ENCODE data around the gene TEX38. TPM values are rescaled to one million over a fixed set of nuclear protein-coding genes. Genes with fewer than 3 reads are reported as not detected.

TEX38 gene
- total RNA-seq, 1 experiment from 2014 or later: not detected

DNA sequence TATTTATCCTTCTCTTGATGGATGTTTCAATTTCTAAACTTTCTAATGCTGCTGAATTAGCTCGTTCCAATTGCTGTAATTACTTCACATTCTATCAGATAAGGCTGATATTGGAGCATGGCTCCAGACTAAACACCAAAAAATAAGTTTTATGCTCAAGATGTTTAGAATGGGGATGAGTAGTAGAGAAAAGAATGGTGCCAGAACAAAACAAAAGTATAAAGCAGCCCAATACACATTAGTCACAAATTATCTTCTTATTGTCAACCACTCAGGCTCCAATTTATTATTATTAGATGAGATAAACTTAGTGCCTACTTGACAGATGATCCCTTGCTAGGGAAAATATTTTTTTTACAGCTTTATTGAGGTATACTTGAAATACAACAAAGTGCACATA, 25.3 kb upstream of the TEX38 start:
- Mint-ChIP-seq H3K9me3 (ENCODE audit: unreplicated experiment) (no peaks in the 10 kb centered on the region), H3K36me3 (ENCODE audit: insufficient read depth, unreplicated experiment) (peaks cover 40% of the 10 kb centered on the region), H3K27ac (ENCODE audit: low read depth, unreplicated experiment) (no peak overlapping the region), H3K4me1 (ENCODE audit: insufficient read depth, unreplicated experiment) (peaks cover 6% of the 10 kb centered on the region), H3K4me3 (ENCODE audit: unreplicated experiment) (no peak overlapping the region), H3K27me3 (ENCODE audit: insufficient read depth, unreplicated experiment) (no peaks in the 10 kb centered on the region)
- POLR2A ChIA-PET: interaction anchor here (1.3 kb wide), 1 partner anchor 79 kb away, joined by 3 read pairs; no protein-coding TSS in a partner anchor
- intact Hi-C loops (cut with micrococcal nuclease): no loop called here
- TF ChIP-seq, protein P1, sequence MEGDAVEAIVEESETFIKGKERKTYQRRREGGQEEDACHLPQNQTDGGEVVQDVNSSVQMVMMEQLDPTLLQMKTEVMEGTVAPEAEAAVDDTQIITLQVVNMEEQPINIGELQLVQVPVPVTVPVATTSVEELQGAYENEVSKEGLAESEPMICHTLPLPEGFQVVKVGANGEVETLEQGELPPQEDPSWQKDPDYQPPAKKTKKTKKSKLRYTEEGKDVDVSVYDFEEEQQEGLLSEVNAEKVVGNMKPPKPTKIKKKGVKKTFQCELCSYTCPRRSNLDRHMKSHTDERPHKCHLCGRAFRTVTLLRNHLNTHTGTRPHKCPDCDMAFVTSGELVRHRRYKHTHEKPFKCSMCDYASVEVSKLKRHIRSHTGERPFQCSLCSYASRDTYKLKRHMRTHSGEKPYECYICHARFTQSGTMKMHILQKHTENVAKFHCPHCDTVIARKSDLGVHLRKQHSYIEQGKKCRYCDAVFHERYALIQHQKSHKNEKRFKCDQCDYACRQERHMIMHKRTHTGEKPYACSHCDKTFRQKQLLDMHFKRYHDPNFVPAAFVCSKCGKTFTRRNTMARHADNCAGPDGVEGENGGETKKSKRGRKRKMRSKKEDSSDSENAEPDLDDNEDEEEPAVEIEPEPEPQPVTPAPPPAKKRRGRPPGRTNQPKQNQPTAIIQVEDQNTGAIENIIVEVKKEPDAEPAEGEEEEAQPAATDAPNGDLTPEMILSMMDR (IDR thresholded peaks at IDR 0.05; ENCODE audit: unreplicated experiment): no peak
- CTCF ChIA-PET: interaction anchor here (0.6 kb wide), 1 partner anchor 71 kb away, joined by 3 read pairs; no protein-coding TSS in a partner anchor
- DNase-seq (ENCODE audit: unreplicated experiment): no peak
- BruUV-seq (replicated peaks): no TSS peak

DNA sequence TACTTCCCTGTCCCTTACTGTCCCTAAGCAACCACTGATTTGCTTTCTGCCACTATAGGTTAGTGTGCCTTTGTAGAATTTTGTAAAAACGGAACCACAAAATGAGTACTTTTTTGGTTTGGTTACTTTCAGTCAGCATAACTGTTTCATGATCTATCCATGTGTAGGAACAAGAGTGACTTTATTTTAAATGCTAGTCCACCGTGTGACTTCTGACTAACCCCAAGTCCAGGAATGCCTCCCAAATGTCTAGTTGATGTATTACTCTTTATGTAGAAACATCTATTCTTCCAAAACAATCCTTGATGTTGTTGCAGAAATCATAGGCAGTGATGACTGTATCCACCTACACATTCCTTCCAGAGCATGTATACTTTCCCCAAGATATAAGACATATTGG, 24.8 kb upstream of the TEX38 start:
- H3K27ac Mint-ChIP-seq (ENCODE audit: low read depth, unreplicated experiment): no peak overlapping the region
- BruUV-seq (replicated peaks): no TSS peak
- TF ChIP-seq, protein P1 (IDR thresholded peaks at IDR 0.05; ENCODE audit: unreplicated experiment): no peak
- ChIA-PET POLR2A (interaction anchor here (1.3 to 3.7 kb wide), 2 partner anchors 21 to 78 kb away, joined by 3 to 8 read pairs; partner anchors contain the start of gene ATPAF1), CTCF (no interaction called here)
- no peak for DNase-seq (ENCODE audit: unreplicated experiment)
- no peaks in the 10 kb centered on the region for H3K9me3 Mint-ChIP-seq (ENCODE audit: unreplicated experiment)
- no peaks in the 10 kb centered on the region for H3K27me3 Mint-ChIP-seq (ENCODE audit: insufficient read depth, unreplicated experiment)
- peaks cover 40% of the 10 kb centered on the region for H3K36me3 Mint-ChIP-seq (ENCODE audit: insufficient read depth, unreplicated experiment)
- H3K4me3 Mint-ChIP-seq (ENCODE audit: unreplicated experiment): no peak overlapping the region
- H3K4me1 Mint-ChIP-seq (ENCODE audit: insufficient read depth, unreplicated experiment): peaks cover 6% of the 10 kb centered on the region
- intact Hi-C loops (cut with micrococcal nuclease): no loop called here

DNA sequence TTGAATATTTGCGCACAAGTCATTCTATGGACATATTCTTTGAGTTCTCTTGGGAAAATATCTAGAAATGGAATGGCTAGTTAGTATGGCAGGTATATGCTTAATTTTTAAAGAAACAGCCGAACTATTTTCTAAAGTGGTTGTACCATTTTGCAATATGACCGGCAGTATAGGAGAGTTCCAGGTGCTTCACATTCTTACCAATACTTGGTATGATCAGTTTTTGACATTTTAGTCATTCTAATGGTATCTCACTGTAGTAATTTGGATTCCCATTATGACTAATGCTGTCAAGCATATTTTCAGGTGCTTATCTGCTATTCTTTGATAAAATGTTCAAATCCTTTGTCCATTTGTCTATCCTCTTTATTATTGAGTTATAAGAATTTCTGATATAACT, 24.0 kb upstream of the TEX38 start:
- ChIA-PET POLR2A (interaction anchor here (0.9 to 3.7 kb wide), 2 partner anchors 20 to 41 kb away, joined by 5 to 8 read pairs; partner anchors contain the start of gene ATPAF1), CTCF (no interaction called here)
- no peak overlapping the region for H3K4me3 Mint-ChIP-seq (ENCODE audit: unreplicated experiment)
- peaks cover 6% of the 10 kb centered on the region for H3K4me1 Mint-ChIP-seq (ENCODE audit: insufficient read depth, unreplicated experiment)
- no TSS peak for BruUV-seq (replicated peaks)
- intact Hi-C loops (cut with micrococcal nuclease): no loop called here
- H3K27ac Mint-ChIP-seq (ENCODE audit: low read depth, unreplicated experiment): no peak overlapping the region
- H3K27me3 Mint-ChIP-seq (ENCODE audit: insufficient read depth, unreplicated experiment): no peaks in the 10 kb centered on the region
- TF ChIP-seq, protein P1 (IDR thresholded peaks at IDR 0.05; ENCODE audit: unreplicated experiment): no peak
- no peaks in the 10 kb centered on the region for H3K9me3 Mint-ChIP-seq (ENCODE audit: unreplicated experiment)
- no peak for DNase-seq (ENCODE audit: unreplicated experiment)
- peaks cover 42% of the 10 kb centered on the region for H3K36me3 Mint-ChIP-seq (ENCODE audit: insufficient read depth, unreplicated experiment)

DNA sequence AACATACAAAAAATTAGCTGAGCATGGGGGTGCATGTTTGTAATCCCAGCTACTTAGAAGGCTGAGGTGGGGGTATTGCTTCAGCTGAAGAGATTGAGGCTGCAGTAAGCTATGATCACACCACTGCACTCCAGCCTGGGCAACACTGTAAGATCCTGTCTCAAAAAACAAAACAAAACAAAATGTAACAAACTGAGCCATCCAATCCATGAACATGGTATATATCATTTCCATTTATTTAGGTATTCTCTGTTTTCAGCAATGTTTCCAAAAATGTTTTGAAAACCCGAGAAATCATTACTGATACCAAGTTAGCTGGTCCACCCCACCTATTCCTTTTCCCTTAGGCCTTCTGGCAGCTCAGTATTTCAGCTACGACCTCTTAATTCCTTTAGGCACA, 21.9 kb upstream of the TEX38 start:
- intact Hi-C loops (cut with micrococcal nuclease): no loop called here
- Mint-ChIP-seq H3K4me3 (ENCODE audit: unreplicated experiment) (no peak overlapping the region), H3K4me1 (ENCODE audit: insufficient read depth, unreplicated experiment) (no peaks in the 10 kb centered on the region), H3K27me3 (ENCODE audit: insufficient read depth, unreplicated experiment) (no peaks in the 10 kb centered on the region), H3K27ac (ENCODE audit: low read depth, unreplicated experiment) (no peak overlapping the region), H3K9me3 (ENCODE audit: unreplicated experiment) (no peaks in the 10 kb centered on the region), H3K36me3 (ENCODE audit: insufficient read depth, unreplicated experiment) (peaks cover 46% of the 10 kb centered on the region)
- DNase-seq (ENCODE audit: unreplicated experiment): no peak
- ChIA-PET POLR2A (interaction anchor here (1.5 to 3.7 kb wide), 2 partner anchors 9 to 18 kb away, joined by 4 to 8 read pairs; partner anchors contain the start of gene ATPAF1), CTCF (interaction anchor here (0.5 to 1.0 kb wide), 2 partner anchors 9 to 1129 kb away, joined by 3 read pairs; no protein-coding TSS in a partner anchor)
- no TSS peak for BruUV-seq (replicated peaks)
- TF ChIP-seq, protein P1 (IDR thresholded peaks at IDR 0.05; ENCODE audit: unreplicated experiment): no peak
